ENCODE results near the gene RAD51B.
"Not testable (repeated sequence)": the region's sequence is repeated elsewhere in the genome, so short reads cannot be mapped to it uniquely, and the experiment has no call there.

RAD51B gene

GRCh38 chr14:68405961-68406360 is 586.4 kb downstream of the RAD51B start:
- no peak for DNase-seq (ENCODE audit: low spot score)

GRCh38 chr14:68407285-68407684 is 587.7 kb downstream of the RAD51B start:
- no peak for DNase-seq (ENCODE audit: low spot score)

GRCh38 chr14:68407825-68408224 is 588.2 kb downstream of the RAD51B start:
- no peak for DNase-seq (ENCODE audit: low spot score)

- no peak for DNase-seq (ENCODE audit: low spot score)
Measured at GRCh38 chr14:68408680-68409079, 589.1 kb downstream of the RAD51B start.

GRCh38 chr14:68409387-68409786 is 589.8 kb downstream of the RAD51B start:
- no peak for DNase-seq (ENCODE audit: low spot score)

- no peak for DNase-seq (ENCODE audit: low spot score)
Measured at GRCh38 chr14:68412505-68413465, 593.2 kb downstream of the RAD51B start.

- no peak for DNase-seq (ENCODE audit: low spot score)
Measured at GRCh38 chr14:68413509-68413908, 593.9 kb downstream of the RAD51B start.

GRCh38 chr14:68414121-68414520 is 594.5 kb downstream of the RAD51B start:
- DNase-seq (ENCODE audit: low spot score): no peak

GRCh38 chr14:68416171-68416570 is 596.6 kb downstream of the RAD51B start:
- no peak for DNase-seq (ENCODE audit: low spot score)

GRCh38 chr14:68417009-68417650 is 597.6 kb downstream of the RAD51B start:
- no peak for DNase-seq (ENCODE audit: low spot score)

- DNase-seq (ENCODE audit: low spot score): no peak
Measured at GRCh38 chr14:68418174-68419118, 598.9 kb downstream of the RAD51B start.

- no peak for DNase-seq (ENCODE audit: low spot score)
Measured at GRCh38 chr14:68420350-68420749, 600.8 kb downstream of the RAD51B start.

GRCh38 chr14:68421116-68421515 is 601.5 kb downstream of the RAD51B start:
- no peak for DNase-seq (ENCODE audit: low spot score)

- DNase-seq (ENCODE audit: low spot score): no peak
Measured at GRCh38 chr14:68423686-68424085, 604.1 kb downstream of the RAD51B start.

- DNase-seq (ENCODE audit: low spot score): no peak
Measured at GRCh38 chr14:68424443-68425172, 605.0 kb downstream of the RAD51B start.

GRCh38 chr14:68426661-68427549 is 607.3 kb downstream of the RAD51B start:
- no peak for DNase-seq (ENCODE audit: low spot score)

GRCh38 chr14:68427550-68427890 is 607.9 kb downstream of the RAD51B start:
- DNase-seq (ENCODE audit: low spot score): no peak

- DNase-seq (ENCODE audit: low spot score): not testable (repeated sequence)
Measured at GRCh38 chr14:68428900-68429299, 609.3 kb downstream of the RAD51B start.

GRCh38 chr14:68434173-68434572 is 614.6 kb downstream of the RAD51B start:
- not testable (repeated sequence) for DNase-seq (ENCODE audit: low spot score)

GRCh38 chr14:68435631-68436030 is 616.1 kb downstream of the RAD51B start:
- DNase-seq (ENCODE audit: low spot score): not testable (repeated sequence)

Measured in hepatic stellate cell (primary cell).